ENCODE data around the gene COPS9. TPM values are rescaled to one million over a fixed set of nuclear protein-coding genes. Genes with fewer than 3 reads are reported as not detected.

COPS9 gene
- total and polyA plus RNA-seq, 2 experiments from 2014 or later, result 91.7 to 629 TPM

- Histone ChIP-seq H3K27me3 (ENCODE audit: insufficient read depth) (no peaks in the 10 kb centered on the region), H3K9me2 (ENCODE audit: insufficient read depth) (no peaks in the 10 kb centered on the region), H3K27ac (ENCODE audit: low read depth) (no peak overlapping the region), H4K20me1 (replicated peaks; ENCODE audit: insufficient read depth) (no peaks in the 10 kb centered on the region), H3K4me2 (no peak overlapping the region), H3K36me3 (ENCODE audit: insufficient read depth) (no peaks in the 10 kb centered on the region), H3K4me1 (ENCODE audit: insufficient read depth) (no peaks in the 10 kb centered on the region), H3K79me2 (replicated peaks; ENCODE audit: insufficient read depth) (no peaks in the 10 kb centered on the region), H3F3A (replicated peaks; ENCODE audit: low read depth) (peaks cover 6% of the 10 kb centered on the region), H2AFZ (no peak overlapping the region), H3K4me3 (no peak overlapping the region)
- Mint-ChIP-seq H3K9me3 (peaks cover 3% of the 10 kb centered on the region; the same call in 2 of the 3 replicates), H3K4me1 (peaks cover 9% of the 10 kb centered on the region; the same call in 2 of the 3 replicates), H3K4me3 (no peak overlapping the region), H3K27me3 (ENCODE audit: insufficient read depth, low read depth, poor library complexity) (peaks cover 8% of the 10 kb centered on the region), H3K27ac (no peak overlapping the region), H3K36me3 (ENCODE audit: low read depth) (no peaks in the 10 kb centered on the region)
- ATAC-seq (no peak), DNase-seq (ENCODE audit: low spot score) (no peak)
- TF ChIP-seq ZNF331 (CRISPR knock-in tag; IDR thresholded peaks at IDR 0.05; ENCODE audit: low read depth), result no peak
- TF ChIP-seq CREB1 (CRISPR knock-in tag; IDR thresholded peaks at IDR 0.05; ENCODE audit: low read depth), result no peak
- no peak for TF ChIP-seq EZH2phosphoT487 (IDR thresholded peaks at IDR 0.05; ENCODE audit: unreplicated experiment)
- TF ChIP-seq POLR2AphosphoS5 (IDR thresholded peaks at IDR 0.05; ENCODE audit: low read depth), result no peak
- no peak for TF ChIP-seq ZNF114 (CRISPR knock-in tag; IDR thresholded peaks at IDR 0.05)
- TF ChIP-seq JUNB (IDR thresholded peaks at IDR 0.05; ENCODE audit: unreplicated experiment), result no peak
- no peak for TF ChIP-seq EZH2 (IDR thresholded peaks at IDR 0.05; ENCODE audit: low read depth, unreplicated experiment)
- TF ChIP-seq ETS1 (IDR thresholded peaks at IDR 0.05), result no peak
- no peak for TF ChIP-seq CTCF (conservative IDR thresholded peaks at IDR 0.05; ENCODE audit: low read depth in 2 of 2)
- TF ChIP-seq REST (IDR thresholded peaks at IDR 0.05; ENCODE audit: unreplicated experiment), result no peak
- no peak for TF ChIP-seq STAT1 (IDR thresholded peaks at IDR 0.05; ENCODE audit: unreplicated experiment)
Measured at GRCh38 chr2:240159251-240159839, 23.2 kb upstream of the COPS9 start.

Measured in GM23338 (cell line).